ENCODE data around the gene SRRM2. TPM values are rescaled to one million over a fixed set of nuclear protein-coding genes. Genes with fewer than 3 reads are reported as not detected.

Gene SRRM2
- 100 to 1,000 TPM; 351 to 593 (median 450) TPM for polyA plus RNA-seq (ENCODE audit: insufficient read length in 10 of 10)
- long read RNA-seq, donor 1, transcript SRRM2-218 (3 exons, 1,759 nt), result minor isoform, 7 of 243 reads
- long read RNA-seq, donor 1, transcript SRRM2-212 (2 exons, 1,118 nt), result major isoform, 39 of 243 reads
- long read RNA-seq, donor 1, transcript SRRM2-209 (3 exons, 711 nt), result minor isoform, 7 of 243 reads
- long read RNA-seq, donor 1, transcript SRRM2-213 (2 exons, 732 nt), result minor isoform, 11 of 243 reads
- long read RNA-seq, donor 1, partial matches to known transcripts, result 161 of 243 reads
- long read RNA-seq, donor 1, other reads (novel, unspliced or antisense), result 0 of 243 reads
- long read RNA-seq, donor 2, transcript SRRM2-212 (2 exons, 1,118 nt), result major isoform, 22 of 125 reads
- long read RNA-seq, donor 2, transcript SRRM2-209 (3 exons, 711 nt), result minor isoform, 10 of 125 reads
- long read RNA-seq, donor 2, transcript SRRM2-218 (3 exons, 1,759 nt), result minor isoform, 7 of 125 reads
- long read RNA-seq, donor 2, transcript SRRM2-213 (2 exons, 732 nt), result minor isoform, 14 of 125 reads
- long read RNA-seq, donor 2, partial matches to known transcripts, result 58 of 125 reads
- long read RNA-seq, donor 2, other reads (novel, unspliced or antisense), result 0 of 125 reads
- long read RNA-seq, donor 3, result 0 reads
- long read RNA-seq, donor 4, transcript SRRM2-218 (3 exons, 1,759 nt), result minor isoform, 9 of 83 reads
- long read RNA-seq, donor 4, transcript SRRM2-209 (3 exons, 711 nt), result minor isoform, 10 of 83 reads
- long read RNA-seq, donor 4, transcript SRRM2-212 (2 exons, 1,118 nt), result major isoform, 17 of 83 reads
- long read RNA-seq, donor 4, transcript SRRM2-213 (2 exons, 732 nt), result minor isoform, 11 of 83 reads
- long read RNA-seq, donor 4, partial matches to known transcripts, result 30 of 83 reads
- long read RNA-seq, donor 4, other reads (novel, unspliced or antisense), result 0 of 83 reads
- long read RNA-seq, donor 5, transcript SRRM2-209 (3 exons, 711 nt), result minor isoform, 15 of 282 reads
- long read RNA-seq, donor 5, transcript SRRM2-212 (2 exons, 1,118 nt), result minor isoform, 37 of 282 reads
- long read RNA-seq, donor 5, transcript SRRM2-218 (3 exons, 1,759 nt), result minor isoform, 12 of 282 reads
- long read RNA-seq, donor 5, transcript SRRM2-213 (2 exons, 732 nt), result major isoform, 52 of 282 reads
- long read RNA-seq, donor 5, partial matches to known transcripts, result 135 of 282 reads
- long read RNA-seq, donor 5, other reads (novel, unspliced or antisense), result 0 of 282 reads
- long read RNA-seq, donor 6, transcript SRRM2-218 (3 exons, 1,759 nt), result minor isoform, 10 of 246 reads
- long read RNA-seq, donor 6, transcript SRRM2-226 (4 exons, 461 nt), result minor isoform, 8 of 246 reads
- long read RNA-seq, donor 6, transcript SRRM2-213 (2 exons, 732 nt), result minor isoform, 14 of 246 reads
- long read RNA-seq, donor 6, transcript SRRM2-212 (2 exons, 1,118 nt), result major isoform, 29 of 246 reads
- long read RNA-seq, donor 6, partial matches to known transcripts, result 165 of 246 reads
- long read RNA-seq, donor 6, other reads (novel, unspliced or antisense), result 0 of 246 reads
- long read RNA-seq, donor 7, transcript SRRM2-212 (2 exons, 1,118 nt), result major isoform, 56 of 233 reads
- long read RNA-seq, donor 7, transcript SRRM2-218 (3 exons, 1,759 nt), result minor isoform, 21 of 233 reads
- long read RNA-seq, donor 7, transcript SRRM2-209 (3 exons, 711 nt), result minor isoform, 12 of 233 reads
- long read RNA-seq, donor 7, transcript SRRM2-225 (1 exons, 914 nt), result minor isoform, 13 of 233 reads
- long read RNA-seq, donor 7, partial matches to known transcripts, result 102 of 233 reads
- long read RNA-seq, donor 7, other reads (novel, unspliced or antisense), result 0 of 233 reads
- long read RNA-seq, donor 8, transcript SRRM2-209 (3 exons, 711 nt), result minor isoform, 6 of 104 reads
- long read RNA-seq, donor 8, transcript SRRM2-218 (3 exons, 1,759 nt), result minor isoform, 6 of 104 reads
- long read RNA-seq, donor 8, transcript SRRM2-212 (2 exons, 1,118 nt), result major isoform, 12 of 104 reads
- long read RNA-seq, donor 8, transcript SRRM2-213 (2 exons, 732 nt), result minor isoform, 6 of 104 reads
- long read RNA-seq, donor 8, partial matches to known transcripts, result 64 of 104 reads
- long read RNA-seq, donor 8, other reads (novel, unspliced or antisense), result 0 of 104 reads
- long read RNA-seq, donor 9, transcript SRRM2-218 (3 exons, 1,759 nt), result minor isoform, 5 of 40 reads
- long read RNA-seq, donor 9, transcript SRRM2-212 (2 exons, 1,118 nt), result minor isoform, 6 of 40 reads
- long read RNA-seq, donor 9, transcript SRRM2-213 (2 exons, 732 nt), result major isoform, 10 of 40 reads
- long read RNA-seq, donor 9, partial matches to known transcripts, result 15 of 40 reads
- long read RNA-seq, donor 9, other reads (novel, unspliced or antisense), result 0 of 40 reads

- DNase-seq, result peak; percentile 97 to 100 (median 98)
Measured at GRCh38 chr16:2752035-2752849, at the start of gene SRRM2. TSS of gene SRRM2 (plus strand) at chr16:2752638. CDS start at chr16:2756365, 3,727 bp downstream.

GRCh38 chr16:2702871-2703745 lies 49.3 kb upstream of the SRRM2 start:
- no peak for DNase-seq

- DNase-seq, result no peak
Measured at GRCh38 chr16:2704166-2704982, 48.1 kb upstream of the SRRM2 start.

- no peak for DNase-seq
Measured at GRCh38 chr16:2704983-2705275, 47.5 kb upstream of the SRRM2 start.

GRCh38 chr16:2705351-2705750 lies 47.1 kb upstream of the SRRM2 start:
- DNase-seq, result no peak

GRCh38 chr16:2706085-2706484 lies 46.4 kb upstream of the SRRM2 start:
- DNase-seq, result no peak

GRCh38 chr16:2706611-2707311 lies 45.7 kb upstream of the SRRM2 start:
- no peak for DNase-seq

GRCh38 chr16:2707368-2708289 lies 44.8 kb upstream of the SRRM2 start:
- no peak for DNase-seq

- DNase-seq, result no peak
Measured at GRCh38 chr16:2708290-2708639, 44.2 kb upstream of the SRRM2 start.

- DNase-seq, result no peak
Measured at GRCh38 chr16:2708955-2709587, 43.4 kb upstream of the SRRM2 start.

- DNase-seq, result no peak
Measured at GRCh38 chr16:2709588-2709984, 42.9 kb upstream of the SRRM2 start.

- no peak for DNase-seq
Measured at GRCh38 chr16:2710021-2710710, 42.3 kb upstream of the SRRM2 start.

- DNase-seq, result no peak
Measured at GRCh38 chr16:2710711-2711231, 41.7 kb upstream of the SRRM2 start.
